Measurements from ENCODE around the gene NTN5. TPM values are rescaled to one million over a fixed set of nuclear protein-coding genes. Genes with fewer than 3 reads are reported as not detected.
A peak's percentile ranks its signal among the peaks of the same experiment; 100 is the strongest.

The NTN5 gene
- total RNA-seq, 2 donors from 2014 or later: 0.54 to 2.8 TPM

DNA sequence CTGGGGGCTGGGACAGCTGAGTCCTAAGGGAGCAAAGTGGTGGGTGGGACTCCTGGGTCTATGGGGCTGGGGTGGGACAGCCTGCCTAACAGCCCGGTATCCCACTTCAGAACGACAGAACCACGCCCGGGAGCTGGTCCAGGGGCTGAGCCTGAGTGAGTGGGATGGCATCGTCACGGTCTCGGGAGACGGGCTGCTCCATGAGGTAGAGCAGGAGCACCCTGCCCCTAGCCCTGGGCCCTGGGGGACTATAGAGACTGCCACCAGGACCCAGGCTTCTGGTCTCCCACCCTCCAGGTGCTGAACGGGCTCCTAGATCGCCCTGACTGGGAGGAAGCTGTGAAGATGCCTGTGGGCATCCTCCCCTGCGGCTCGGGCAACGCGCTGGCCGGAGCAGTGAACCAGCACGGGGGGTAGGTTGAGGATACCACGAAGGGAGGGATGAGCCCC, 44.9 kb downstream of the NTN5 start:
- ATAC-seq (ENCODE audit: insufficient number of reproducible peaks, low FRiP score, low read depth): no peak
- no peak overlapping the region for H3K27ac ChIP-seq
- DNase-seq (ENCODE audit: low spot score): no peak
- peaks cover 3% of the 10 kb centered on the region for H3K36me3 ChIP-seq
- TF ChIP-seq, protein P1, sequence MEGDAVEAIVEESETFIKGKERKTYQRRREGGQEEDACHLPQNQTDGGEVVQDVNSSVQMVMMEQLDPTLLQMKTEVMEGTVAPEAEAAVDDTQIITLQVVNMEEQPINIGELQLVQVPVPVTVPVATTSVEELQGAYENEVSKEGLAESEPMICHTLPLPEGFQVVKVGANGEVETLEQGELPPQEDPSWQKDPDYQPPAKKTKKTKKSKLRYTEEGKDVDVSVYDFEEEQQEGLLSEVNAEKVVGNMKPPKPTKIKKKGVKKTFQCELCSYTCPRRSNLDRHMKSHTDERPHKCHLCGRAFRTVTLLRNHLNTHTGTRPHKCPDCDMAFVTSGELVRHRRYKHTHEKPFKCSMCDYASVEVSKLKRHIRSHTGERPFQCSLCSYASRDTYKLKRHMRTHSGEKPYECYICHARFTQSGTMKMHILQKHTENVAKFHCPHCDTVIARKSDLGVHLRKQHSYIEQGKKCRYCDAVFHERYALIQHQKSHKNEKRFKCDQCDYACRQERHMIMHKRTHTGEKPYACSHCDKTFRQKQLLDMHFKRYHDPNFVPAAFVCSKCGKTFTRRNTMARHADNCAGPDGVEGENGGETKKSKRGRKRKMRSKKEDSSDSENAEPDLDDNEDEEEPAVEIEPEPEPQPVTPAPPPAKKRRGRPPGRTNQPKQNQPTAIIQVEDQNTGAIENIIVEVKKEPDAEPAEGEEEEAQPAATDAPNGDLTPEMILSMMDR (IDR thresholded peaks at IDR 0.05): no peak
- no peaks in the 10 kb centered on the region for H3K9me3 ChIP-seq
- H3K4me3 ChIP-seq: no peak overlapping the region
- H3K4me1 ChIP-seq (ENCODE audit: control insufficient read depth in 1 of 2, low read depth in 2 of 2): peaks cover 35 to 53% of the 10 kb centered on the region in 2 donors
- no peaks in the 10 kb centered on the region for H3K27me3 ChIP-seq (replicated peaks; ENCODE audit: insufficient read depth)

- Histone ChIP-seq H3K9me3 (no peaks in the 10 kb centered on the region), H3K36me3 (peaks cover 3% of the 10 kb centered on the region), H3K4me3 (no peak overlapping the region), H3K27ac (no peak overlapping the region), H3K4me1 (ENCODE audit: control insufficient read depth in 1 of 2, low read depth in 2 of 2) (peaks cover 36 to 55% of the 10 kb centered on the region in 2 donors), H3K27me3 (replicated peaks; ENCODE audit: insufficient read depth) (no peaks in the 10 kb centered on the region)
- ATAC-seq (ENCODE audit: insufficient number of reproducible peaks, low FRiP score, low read depth): no peak
- DNase-seq (ENCODE audit: low spot score): no peak
- TF ChIP-seq, protein P1 (IDR thresholded peaks at IDR 0.05): no peak
These were observed 45.5 kb downstream of the NTN5 start for GRCh38 chr19:48627201-48627864.

DNA sequence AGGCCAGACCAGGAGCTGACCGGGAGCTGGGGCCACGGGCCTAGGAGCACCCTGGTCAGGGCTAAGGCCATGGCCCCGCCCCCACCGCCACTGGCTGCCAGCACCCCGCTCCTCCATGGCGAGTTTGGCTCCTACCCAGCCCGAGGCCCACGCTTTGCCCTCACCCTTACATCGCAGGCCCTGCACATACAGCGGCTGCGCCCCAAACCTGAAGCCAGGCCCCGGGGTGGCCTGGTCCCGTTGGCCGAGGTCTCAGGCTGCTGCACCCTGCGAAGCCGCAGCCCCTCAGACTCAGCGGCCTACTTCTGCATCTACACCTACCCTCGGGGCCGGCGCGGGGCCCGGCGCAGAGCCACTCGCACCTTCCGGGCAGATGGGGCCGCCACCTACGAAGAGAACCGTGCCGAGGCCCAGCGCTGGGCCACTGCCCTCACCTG, 46.9 kb downstream of the NTN5 start:
- Histone ChIP-seq H3K9me3 (no peaks in the 10 kb centered on the region), H3K27ac (no peak overlapping the region), H3K36me3 (peaks cover 3% of the 10 kb centered on the region), H3K27me3 (replicated peaks; ENCODE audit: insufficient read depth) (no peaks in the 10 kb centered on the region), H3K4me3 (no peak overlapping the region), H3K4me1 (ENCODE audit: control insufficient read depth in 1 of 2, low read depth in 2 of 2) (peaks cover 30 to 42% of the 10 kb centered on the region in 2 donors)
- ATAC-seq (ENCODE audit: insufficient number of reproducible peaks, low FRiP score, low read depth): no peak
- no peak for DNase-seq (ENCODE audit: low spot score)
- TF ChIP-seq, protein P1 (IDR thresholded peaks at IDR 0.05): no peak

- Histone ChIP-seq H3K9me3 (no peaks in the 10 kb centered on the region), H3K36me3 (peaks cover 3% of the 10 kb centered on the region), H3K4me3 (peak overlapping the region; percentile 82), H3K27me3 (replicated peaks; ENCODE audit: insufficient read depth) (no peaks in the 10 kb centered on the region), H3K4me1 (ENCODE audit: control insufficient read depth in 1 of 2, low read depth in 2 of 2) (peaks cover 24 to 40% of the 10 kb centered on the region in 2 donors), H3K27ac (peak overlapping the region; percentile 63 to 80)
- TF ChIP-seq, protein P1 (IDR thresholded peaks at IDR 0.05): no peak
- DNase-seq (ENCODE audit: low spot score) (no peak), ATAC-seq (ENCODE audit: insufficient number of reproducible peaks, low FRiP score, low read depth) (no peak)
These were observed 47.8 kb downstream of the NTN5 start for GRCh38 chr19:48624791-48625723.

- peak overlapping the region; percentile 68 to 80 for H3K27ac ChIP-seq
- H3K27me3 ChIP-seq (replicated peaks; ENCODE audit: insufficient read depth): no peaks in the 10 kb centered on the region
- TF ChIP-seq, protein P1 (IDR thresholded peaks at IDR 0.05): no peak
- peaks cover 3% of the 10 kb centered on the region for H3K36me3 ChIP-seq
- ATAC-seq (ENCODE audit: insufficient number of reproducible peaks, low FRiP score, low read depth): peak; percentile 53
- peak overlapping the region; percentile 82 for H3K4me3 ChIP-seq
- H3K4me1 ChIP-seq (ENCODE audit: control insufficient read depth in 1 of 2, low read depth in 2 of 2): peaks cover 20 to 38% of the 10 kb centered on the region in 2 donors
- peak; percentile 90 for DNase-seq (ENCODE audit: low spot score)
- H3K9me3 ChIP-seq: no peaks in the 10 kb centered on the region
These were observed 48.7 kb downstream of the NTN5 start for GRCh38 chr19:48624067-48624594.

All from thoracic aorta (tissue), 2 donors.